ENCODE measurements around the gene FAM177A1.
"Not testable (repeated sequence)": the region's sequence is repeated elsewhere in the genome, so short reads cannot be mapped to it uniquely, and the experiment has no call there.

The FAM177A1 gene

DNA sequence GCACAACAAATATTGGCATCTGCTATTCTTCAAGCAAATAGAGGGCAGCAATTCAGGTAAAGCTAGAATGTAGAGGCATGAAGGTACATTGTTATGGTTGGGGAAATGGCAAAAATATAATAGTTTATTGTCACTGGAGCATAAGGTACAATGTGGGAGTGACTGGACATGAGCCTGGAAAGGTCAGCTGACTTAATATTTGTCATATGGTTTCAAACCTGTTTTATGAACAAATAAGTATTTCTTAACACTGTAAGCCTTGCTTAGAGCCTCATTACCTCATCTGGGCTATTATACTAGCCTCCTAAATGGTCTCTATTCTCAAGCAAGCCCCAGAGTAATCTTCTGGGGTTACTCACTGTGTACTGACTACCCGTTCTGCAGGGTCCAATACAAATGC lies 33.7 kb downstream of the FAM177A1 start:
- no peak overlapping the region for H3K4me2 ChIP-seq (ENCODE audit: low read length)
- H3K36me3 ChIP-seq (ENCODE audit: control insufficient read depth, insufficient read depth, low read length), result no peaks in the 10 kb centered on the region
- no peak overlapping the region for H3K4me3 ChIP-seq (ENCODE audit: low read depth, low read length)
- TF ChIP-seq CTCF (IDR thresholded peaks at IDR 0.05), result no peak
- no peaks in the 10 kb centered on the region for H3K79me2 ChIP-seq
- no peak overlapping the region for H2AFZ ChIP-seq
- H3K9ac ChIP-seq, result no peak overlapping the region
- no peaks in the 10 kb centered on the region for H3K9me3 ChIP-seq (ENCODE audit: control insufficient read depth, low read length)
- H3K27ac ChIP-seq, result no peak overlapping the region
- no peaks in the 10 kb centered on the region for H3K27me3 ChIP-seq (ENCODE audit: control insufficient read depth, insufficient read depth, low read length)
- no peaks in the 10 kb centered on the region for H3K4me1 ChIP-seq

DNA sequence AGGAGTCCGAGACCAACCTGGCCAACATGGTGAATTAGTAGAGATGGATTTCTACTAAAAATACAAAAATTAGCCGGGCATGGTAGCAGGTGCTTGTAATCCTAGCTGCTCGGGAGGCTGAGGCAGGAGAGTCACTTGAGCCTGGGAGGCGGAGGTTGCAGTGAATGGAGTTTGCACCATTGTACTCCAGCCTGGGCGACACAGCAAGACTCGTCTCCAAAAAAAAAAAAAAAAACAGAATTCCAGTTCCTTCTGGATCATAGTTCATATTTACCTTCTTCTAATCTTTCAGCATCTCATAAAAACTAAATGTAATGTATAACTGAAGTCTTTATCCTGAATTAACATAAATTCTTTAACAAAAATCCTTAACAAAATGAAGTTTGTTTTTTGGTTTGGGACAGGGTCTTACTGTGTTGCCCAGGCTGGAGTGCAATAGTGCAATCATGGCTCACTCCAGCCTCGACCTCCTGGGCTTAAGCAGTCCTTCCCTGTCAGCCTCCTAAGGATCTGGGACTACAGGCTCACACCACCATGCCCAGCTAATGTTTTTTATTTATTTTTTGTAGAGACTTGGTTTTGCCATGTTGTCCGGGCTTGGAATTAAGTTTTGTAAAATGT lies 37.6 kb downstream of the FAM177A1 start:
- Histone ChIP-seq H2AFZ (no peak overlapping the region), H3K36me3 (ENCODE audit: control insufficient read depth, insufficient read depth, low read length) (no peaks in the 10 kb centered on the region), H3K9ac (no peak overlapping the region), H3K27ac (no peak overlapping the region), H3K4me2 (ENCODE audit: low read length) (no peak overlapping the region), H3K79me2 (no peaks in the 10 kb centered on the region), H3K4me1 (no peaks in the 10 kb centered on the region), H3K9me3 (ENCODE audit: control insufficient read depth, low read length) (no peaks in the 10 kb centered on the region), H3K4me3 (ENCODE audit: low read depth, low read length) (no peak overlapping the region), H3K27me3 (ENCODE audit: control insufficient read depth, insufficient read depth, low read length) (no peaks in the 10 kb centered on the region)
- no peak for TF ChIP-seq CTCF (IDR thresholded peaks at IDR 0.05)

GRCh38 chr14:35085441-35085840 lies 39.4 kb downstream of the FAM177A1 start:
- no peak overlapping the region for H2AFZ ChIP-seq
- no peaks in the 10 kb centered on the region for H3K9me3 ChIP-seq (ENCODE audit: control insufficient read depth, low read length)
- no peak for TF ChIP-seq CTCF (IDR thresholded peaks at IDR 0.05)
- no peak overlapping the region for H3K4me3 ChIP-seq (ENCODE audit: low read depth, low read length)
- no peaks in the 10 kb centered on the region for H3K27me3 ChIP-seq (ENCODE audit: control insufficient read depth, insufficient read depth, low read length)
- H3K4me1 ChIP-seq, result no peaks in the 10 kb centered on the region
- H3K9ac ChIP-seq, result no peak overlapping the region
- H3K79me2 ChIP-seq, result no peaks in the 10 kb centered on the region
- H3K27ac ChIP-seq, result no peak overlapping the region
- H3K36me3 ChIP-seq (ENCODE audit: control insufficient read depth, insufficient read depth, low read length), result no peaks in the 10 kb centered on the region
- H3K4me2 ChIP-seq (ENCODE audit: low read length), result no peak overlapping the region

DNA sequence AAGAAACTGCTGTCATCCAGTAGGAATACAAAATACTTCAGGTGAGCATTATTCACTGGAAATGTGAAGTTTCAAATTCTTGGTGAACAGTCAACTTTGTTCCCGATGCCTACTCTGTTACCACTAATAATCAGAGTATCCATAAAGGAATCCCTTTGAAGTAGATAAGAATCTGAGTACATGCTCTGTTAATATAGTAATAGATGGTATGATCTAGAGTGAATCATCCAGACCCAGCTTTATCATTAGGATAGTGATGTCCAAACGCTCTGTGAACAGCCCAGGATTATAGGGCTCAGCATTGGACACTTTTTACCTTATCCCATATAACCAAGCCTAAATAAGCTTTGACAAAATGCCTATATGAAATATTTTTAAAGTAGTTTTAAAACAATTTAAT lies 42.4 kb downstream of the FAM177A1 start:
- Histone ChIP-seq H3K4me2 (ENCODE audit: low read length) (no peak overlapping the region), H3K4me1 (no peaks in the 10 kb centered on the region), H3K36me3 (ENCODE audit: control insufficient read depth, insufficient read depth, low read length) (no peaks in the 10 kb centered on the region), H3K27me3 (ENCODE audit: control insufficient read depth, insufficient read depth, low read length) (no peaks in the 10 kb centered on the region), H3K79me2 (no peaks in the 10 kb centered on the region), H3K9me3 (ENCODE audit: control insufficient read depth, low read length) (no peaks in the 10 kb centered on the region), H3K4me3 (ENCODE audit: low read depth, low read length) (no peak overlapping the region), H3K9ac (no peak overlapping the region), H2AFZ (no peak overlapping the region), H3K27ac (no peak overlapping the region)
- no peak for TF ChIP-seq CTCF (IDR thresholded peaks at IDR 0.05)

GRCh38 chr14:35094645-35095044 lies 48.6 kb downstream of the FAM177A1 start:
- not testable (repeated sequence) for H3K4me3 ChIP-seq (ENCODE audit: low read depth, low read length); H3K4me1 ChIP-seq; H2AFZ ChIP-seq; H3K36me3 ChIP-seq (ENCODE audit: control insufficient read depth, insufficient read depth, low read length); H3K4me2 ChIP-seq (ENCODE audit: low read length); H3K27ac ChIP-seq; H3K79me2 ChIP-seq; H3K27me3 ChIP-seq (ENCODE audit: control insufficient read depth, insufficient read depth, low read length); H3K9me3 ChIP-seq (ENCODE audit: control insufficient read depth, low read length); H3K9ac ChIP-seq

Data from parathyroid adenoma (tissue), 2 donors.